NCI-H526 treated with DMSO at 0.1 percent for 48 hours (cell line): Measurements from ENCODE around the gene MAP2K3.

ENCODE experiments used
- DNase-seq: peaks from one replicate; lab custom pipeline; 2025; lab: John Stamatoyannopoulos, UW

The MAP2K3 gene

DNA sequence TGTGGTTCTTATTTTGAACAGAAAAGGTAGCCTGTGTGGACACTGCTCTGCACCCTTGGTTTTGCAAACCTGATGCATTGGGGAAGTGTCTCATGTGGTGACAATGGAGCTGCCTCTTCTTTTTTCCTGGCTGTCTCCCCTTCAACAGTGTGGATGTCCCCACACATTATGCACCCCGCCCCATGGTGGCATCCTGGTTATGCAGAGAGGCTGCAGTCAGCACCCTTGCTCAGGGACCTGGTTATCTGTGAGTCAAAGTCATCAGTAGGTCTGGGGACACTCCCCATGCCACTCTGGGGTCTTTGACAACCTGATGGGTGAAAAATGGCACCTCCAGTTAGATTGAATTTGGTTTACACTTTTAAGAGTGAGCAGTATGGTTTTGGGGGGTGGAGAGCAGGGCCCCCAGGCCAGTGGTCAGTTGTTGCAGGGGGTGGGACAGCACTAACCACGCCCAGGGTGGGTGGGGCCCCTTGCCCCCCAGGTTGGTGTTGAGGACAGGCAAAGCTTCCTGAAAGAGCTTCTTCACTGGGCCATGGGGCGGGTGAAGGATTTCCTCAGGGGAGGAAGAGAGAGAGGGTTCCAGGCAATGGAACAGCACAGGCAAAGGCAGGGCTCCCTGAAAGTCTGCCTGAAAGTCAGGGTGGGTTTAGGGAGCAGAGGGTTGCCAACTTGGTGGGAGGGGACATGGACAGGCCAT is 67.0 kb downstream of the MAP2K3 start:
- DNase-seq: no peak

DNA sequence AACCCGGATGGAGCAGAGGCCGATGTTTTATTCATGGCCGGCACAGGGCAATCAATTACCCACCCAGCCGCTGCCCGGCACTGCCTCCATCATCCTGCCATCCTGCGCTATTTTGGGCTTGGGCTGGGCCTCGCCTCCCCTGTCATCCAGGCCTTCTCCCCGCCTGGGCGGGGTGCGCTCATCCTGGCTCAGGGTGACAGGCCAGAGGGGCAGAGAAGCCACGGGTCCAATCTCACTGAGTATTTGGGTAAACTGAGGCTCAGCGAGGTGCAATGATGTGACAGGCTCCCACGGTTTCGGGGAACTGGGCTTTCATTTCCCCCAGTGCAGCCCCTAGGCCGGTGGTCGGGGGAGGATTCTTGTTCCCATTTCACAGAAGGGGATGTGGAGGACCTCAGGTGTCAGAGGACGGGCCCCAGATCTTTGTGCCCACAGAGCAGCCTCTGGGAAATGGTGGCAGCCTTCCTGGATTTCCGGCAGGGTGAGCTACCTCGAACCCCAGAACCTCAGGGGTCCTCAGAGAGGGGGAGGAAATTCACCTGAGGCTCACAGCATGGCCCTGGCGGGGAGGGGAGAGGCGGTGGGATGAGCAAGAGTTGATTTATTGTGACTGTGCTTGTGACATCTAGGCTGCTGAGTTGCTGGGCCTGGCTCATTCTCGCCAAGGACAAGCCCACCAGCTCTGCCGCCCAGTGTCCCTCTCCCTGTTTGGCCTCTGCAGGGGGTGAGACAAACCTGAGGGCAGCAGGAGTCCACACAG is 67.9 kb downstream of the MAP2K3 start:
- no peak for DNase-seq

DNA sequence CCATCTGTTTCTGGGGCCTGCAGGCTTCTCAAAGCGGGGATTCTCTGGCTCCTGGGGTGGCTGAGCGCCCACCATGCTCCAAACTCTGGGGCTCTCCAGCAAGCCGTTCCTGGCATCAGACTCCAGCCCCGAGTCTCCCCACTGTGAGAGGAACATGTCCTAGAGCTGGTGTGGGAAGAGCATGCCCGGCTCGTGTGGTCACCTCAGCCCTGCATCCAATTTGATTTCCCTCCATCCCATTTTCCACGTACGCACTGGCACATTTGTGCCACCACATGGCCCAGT is 68.4 kb downstream of the MAP2K3 start:
- DNase-seq: no peak

DNA sequence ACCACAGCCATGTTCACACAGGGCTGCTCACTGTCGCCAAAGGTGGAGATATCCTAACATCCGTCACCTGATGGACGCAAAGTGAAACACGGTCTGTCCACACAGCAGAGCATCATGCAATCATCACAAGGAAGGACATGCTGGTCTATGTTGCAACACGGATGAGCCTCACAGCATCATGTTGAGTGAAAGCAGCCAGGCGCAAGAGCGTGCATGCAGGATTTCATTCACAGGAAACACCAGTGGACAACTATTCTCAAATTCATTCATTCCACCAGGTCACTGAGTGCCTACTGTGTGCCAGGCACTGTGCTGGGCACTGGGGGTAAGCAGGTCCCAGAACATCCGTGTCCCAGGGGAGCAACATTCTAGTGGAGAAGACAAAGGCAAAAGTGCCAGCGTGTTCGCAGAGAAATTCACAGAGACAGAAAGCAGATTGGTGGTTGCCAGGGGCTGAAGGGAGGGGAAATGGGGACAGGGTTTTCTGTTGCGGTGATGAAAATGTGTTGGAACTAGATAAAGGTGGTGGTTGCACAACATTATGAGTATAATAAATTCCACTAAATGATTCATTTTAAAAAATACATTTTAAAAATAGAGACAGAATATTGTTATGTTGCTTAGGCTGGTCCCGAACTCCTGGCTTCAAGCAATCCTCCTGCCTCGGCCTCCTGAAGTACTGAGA is 69.0 kb downstream of the MAP2K3 start:
- DNase-seq: no peak

DNA sequence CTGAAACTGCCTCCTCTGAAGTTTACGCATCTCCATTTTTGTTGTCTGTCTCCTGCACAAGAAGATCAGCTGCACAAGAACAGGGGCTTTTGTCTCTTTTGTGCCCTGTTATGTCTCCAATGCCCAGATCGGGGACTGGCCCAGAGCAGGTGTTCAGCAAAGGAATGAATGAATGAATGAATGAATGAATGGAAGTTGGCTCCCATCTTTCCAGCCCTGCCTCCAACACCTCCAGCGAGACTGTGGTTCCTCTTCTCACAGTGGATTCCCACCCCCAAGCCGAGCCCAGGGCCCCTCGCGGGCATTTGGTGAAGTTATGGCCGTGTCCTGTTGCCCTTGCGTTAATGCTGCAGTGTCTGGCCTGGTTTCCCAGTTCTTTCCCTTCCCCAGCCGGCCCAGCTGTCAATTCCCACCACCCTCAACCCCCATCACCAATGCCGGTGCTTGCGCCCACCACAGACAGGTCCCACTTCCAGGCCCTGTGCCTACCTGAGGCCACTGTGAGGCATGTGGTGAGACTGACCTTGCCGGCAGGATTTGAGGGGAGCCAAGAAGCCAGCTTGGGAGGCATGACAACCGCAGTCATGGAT is 70.4 kb downstream of the MAP2K3 start:
- no peak for DNase-seq

DNA sequence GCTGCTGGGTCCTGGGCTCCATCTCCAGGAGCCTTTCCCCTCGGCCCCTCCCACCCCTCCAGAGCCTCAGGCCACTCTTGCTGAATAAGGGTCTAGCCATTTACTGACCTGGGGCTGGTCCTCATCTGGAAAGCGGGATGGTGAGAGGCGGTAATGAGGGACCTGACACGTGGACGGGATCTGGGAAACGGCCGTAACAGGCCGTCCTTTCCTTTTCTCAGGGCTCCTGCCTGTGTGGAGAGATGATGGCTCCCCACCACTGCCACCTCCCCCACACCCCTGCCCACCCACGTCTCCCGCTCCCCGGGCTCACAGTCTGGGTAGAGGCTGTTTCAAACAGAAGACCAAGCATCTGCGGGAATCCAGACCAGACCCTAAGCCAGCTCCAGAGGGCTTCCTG is 71.1 kb downstream of the MAP2K3 start:
- no peak for DNase-seq

DNA sequence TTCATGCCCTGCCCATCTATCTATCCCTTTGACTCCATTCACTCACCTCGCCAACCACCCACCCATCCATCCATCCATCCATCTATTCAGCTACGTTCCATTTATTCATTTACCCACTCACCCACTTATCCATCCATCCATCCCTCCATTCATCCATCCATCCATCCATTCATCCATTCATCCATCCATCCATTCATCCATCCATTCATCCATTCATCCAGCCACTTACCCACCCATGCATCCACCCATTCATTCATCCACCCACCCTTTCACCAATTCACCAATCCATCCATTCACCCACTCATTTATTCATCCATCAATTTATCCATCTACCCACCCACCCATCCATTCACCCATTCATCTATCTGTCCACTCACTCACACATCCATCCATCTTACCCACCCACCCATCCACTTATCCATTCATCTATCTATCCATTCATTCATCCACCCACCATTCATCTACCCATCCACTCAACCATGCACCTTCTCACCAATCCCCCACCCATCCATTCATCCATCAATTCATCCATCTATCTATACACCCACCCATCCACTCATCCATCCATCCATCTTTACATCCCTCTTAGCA is 72.1 kb downstream of the MAP2K3 start:
- no peak for DNase-seq

DNA sequence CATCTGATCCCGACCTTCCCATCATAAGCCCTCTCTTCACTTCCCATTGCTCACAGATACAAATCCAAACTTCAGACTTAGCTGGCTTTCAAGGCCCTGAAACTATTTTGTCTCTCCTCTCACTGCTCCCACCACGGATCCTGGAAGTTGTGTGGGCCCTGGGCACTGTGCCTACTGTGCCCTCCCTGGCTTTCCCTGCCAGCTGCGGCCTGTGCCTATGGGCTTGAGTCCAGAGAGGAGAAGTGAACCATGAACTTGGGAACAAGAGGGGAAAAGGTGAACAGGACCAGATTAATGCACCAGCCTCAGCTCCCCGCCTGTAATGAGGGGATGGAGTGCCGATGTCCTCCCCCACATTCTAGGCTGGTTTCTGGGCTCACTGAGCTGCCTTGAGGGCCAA is 72.8 kb downstream of the MAP2K3 start:
- no peak for DNase-seq

DNA sequence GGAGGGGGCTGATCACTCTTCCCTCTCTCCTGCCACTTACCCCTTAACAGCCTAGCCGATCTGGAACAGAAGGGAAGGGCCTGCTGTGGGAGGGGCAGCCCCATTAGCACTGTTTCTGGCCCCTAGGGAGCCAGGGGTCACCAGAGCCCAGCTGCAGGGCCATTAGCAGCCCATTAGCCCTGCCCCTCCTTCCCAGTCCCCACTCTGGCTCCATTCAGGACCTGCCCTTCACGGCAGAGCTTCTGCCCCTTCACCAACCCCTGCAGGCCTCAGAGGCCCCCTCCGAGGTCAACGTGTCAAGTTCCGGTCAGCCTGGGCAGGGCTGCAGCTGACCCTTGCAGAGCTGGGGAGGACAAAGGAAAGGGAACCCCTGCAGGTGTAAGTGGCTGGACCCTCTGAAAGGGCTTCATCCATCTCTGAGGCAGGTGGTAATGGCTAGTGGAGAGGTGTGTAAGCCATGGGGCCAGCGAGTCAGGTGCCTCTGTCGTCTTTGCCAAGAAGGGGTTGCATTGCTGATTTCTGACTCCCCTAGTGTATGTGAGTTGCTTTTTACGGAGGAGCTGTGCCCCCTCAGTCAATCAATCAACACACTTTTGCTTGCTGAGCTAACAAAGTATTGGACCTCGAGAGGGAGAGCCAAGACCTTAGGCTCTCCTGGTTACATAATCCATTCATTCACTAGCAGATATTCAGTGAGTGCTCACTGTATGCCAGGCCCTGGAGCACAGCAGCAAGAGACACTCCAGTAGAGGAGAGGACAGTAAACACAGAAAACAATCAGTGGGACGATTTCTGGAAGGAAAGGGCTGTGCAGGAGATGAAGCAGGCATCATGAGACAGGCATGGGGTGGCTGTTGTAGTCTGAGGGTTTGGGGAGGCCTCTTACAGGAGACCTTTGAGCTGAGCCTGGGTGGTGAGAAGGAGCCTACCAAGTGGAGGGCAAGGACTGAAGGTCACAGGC is 73.5 kb downstream of the MAP2K3 start:
- DNase-seq: no peak

DNA sequence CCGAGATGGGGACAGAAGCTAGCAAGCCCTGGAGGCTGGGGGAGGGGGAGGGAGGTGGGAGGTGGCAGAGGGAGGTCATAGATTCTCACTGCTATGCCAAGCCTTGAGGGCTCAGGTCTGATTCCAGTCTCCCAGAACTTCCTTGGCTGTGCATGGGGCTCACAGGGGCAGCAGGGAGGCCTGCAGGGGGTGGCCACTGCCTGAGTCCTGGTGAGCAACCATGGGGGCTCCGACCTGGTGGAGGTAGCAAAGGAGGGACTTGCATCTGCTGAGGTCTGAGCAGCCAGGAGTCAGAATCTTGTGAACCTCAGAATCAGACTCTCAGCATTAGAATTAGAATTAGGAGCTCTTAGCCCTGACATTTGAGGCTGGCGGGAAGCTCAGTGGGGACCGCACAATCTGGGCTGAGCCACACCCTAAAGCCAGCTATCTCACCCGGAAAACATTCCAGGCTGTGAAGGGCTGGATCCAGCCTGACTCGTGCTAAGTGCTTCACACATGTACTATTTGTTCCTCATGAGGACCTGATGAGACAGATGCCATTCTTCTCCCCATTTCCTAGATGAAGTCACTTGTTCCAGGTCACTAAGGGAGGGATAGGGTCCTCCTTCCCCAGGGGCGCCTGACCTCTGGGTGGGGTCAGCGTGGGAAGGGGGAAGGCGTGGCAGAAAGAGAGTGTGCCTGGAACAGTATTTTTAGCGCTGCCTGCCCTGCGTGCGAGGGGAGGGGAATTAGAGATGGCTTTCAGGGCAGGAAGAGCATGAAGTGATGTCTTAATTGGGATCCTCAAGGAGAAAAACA is 74.4 kb downstream of the MAP2K3 start:
- no peak for DNase-seq

DNA sequence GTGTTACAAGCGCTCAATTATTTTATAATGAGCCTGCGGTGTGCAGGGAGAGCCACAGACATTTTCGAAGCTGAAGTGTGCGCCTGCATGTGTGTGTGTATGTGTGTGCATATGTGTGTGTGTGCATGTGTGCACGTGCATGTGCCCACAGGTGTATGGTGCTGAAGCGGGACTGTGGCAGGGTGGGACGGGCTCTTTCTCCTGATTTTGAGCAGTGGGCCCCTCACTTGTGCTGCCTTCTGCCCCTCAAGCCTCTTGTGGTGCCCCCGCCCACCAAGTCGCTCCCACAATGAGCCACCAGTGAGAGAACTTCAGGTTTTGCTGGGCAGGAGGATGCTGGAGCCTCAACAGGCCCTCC is 75.0 kb downstream of the MAP2K3 start:
- DNase-seq: no peak

DNA sequence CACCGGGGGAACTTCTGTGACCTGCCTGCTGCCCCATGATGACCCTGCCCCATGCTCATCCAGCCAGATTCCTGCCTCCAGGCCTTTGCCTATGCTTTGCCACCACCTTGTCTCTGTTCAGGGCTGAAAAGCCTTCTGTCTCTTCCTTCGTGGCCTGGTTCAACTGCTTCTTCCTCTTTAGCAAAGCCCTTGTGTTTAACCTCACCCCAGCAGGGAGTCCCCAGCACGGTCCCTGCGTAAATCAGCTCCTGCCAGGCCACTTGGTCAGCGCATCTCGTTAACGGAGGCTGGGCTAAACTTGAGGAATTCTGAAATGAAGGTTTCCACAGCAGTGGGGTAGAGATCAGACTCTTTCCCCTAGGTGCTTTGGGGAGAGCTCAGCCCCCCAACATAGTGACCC is 75.5 kb downstream of the MAP2K3 start:
- DNase-seq: no peak

DNA sequence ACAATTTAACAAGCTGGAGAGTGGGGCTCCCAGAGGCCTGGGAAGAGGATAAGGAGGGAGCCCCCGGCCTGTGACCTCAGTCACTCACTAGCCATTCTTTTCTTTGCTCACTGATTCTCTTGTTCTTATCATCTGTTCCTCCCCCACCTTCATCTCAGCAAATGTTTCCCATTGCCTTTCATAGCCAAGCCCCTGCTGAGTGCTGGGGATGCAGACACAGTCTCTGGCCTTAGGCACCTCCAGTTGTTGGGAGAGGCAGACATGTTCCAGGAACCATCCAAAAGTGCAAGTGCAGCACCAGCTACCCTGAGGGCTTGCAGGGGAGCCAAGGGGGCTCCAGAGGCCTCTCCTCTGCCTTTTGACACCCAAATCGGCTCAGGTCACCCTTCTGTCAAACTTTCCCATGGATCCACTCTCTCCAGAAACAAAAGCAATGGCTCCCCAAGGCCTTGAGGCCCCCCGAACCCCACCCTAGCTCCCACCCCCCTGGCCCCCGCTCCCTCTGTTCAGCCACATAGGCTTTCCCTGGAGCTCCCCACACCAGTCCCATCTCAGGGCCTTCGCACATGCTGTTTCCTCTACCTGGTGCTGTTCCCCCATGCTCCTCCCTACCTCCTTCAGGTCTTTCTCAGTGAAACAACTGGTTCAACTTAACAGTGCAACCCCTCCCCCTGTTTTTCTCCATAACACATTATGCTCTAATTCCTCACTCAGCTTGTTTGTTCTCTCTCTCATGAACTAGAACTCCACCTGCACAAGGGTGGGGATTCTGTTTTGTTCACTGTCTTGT is 76.7 kb downstream of the MAP2K3 start:
- no peak for DNase-seq

DNA sequence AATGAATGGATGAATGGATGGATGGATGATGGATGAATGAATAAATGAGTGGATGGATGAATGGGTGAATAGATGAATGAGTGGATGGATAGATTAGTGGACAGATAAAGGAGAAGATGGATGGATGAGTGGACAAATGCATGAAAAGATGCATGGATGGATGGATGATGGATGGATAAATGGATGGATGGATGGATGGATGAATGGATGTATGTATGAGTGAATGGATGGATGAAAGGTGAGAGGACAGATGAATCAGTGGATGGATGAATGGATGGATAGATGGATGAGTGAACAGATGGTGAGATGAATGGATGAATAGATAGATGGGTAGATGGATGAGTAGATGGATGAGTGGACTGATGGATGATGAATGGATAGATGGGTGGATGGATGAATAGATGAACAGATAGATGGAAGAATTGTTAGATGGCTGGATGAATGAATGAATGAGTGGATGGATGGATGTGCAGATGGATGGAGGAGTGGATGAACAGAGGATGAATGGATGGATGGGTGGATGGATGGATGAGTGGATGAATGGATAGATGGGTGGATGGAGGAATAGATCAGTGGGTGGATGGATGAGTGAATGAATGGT is 77.9 kb downstream of the MAP2K3 start:
- DNase-seq: no peak

DNA sequence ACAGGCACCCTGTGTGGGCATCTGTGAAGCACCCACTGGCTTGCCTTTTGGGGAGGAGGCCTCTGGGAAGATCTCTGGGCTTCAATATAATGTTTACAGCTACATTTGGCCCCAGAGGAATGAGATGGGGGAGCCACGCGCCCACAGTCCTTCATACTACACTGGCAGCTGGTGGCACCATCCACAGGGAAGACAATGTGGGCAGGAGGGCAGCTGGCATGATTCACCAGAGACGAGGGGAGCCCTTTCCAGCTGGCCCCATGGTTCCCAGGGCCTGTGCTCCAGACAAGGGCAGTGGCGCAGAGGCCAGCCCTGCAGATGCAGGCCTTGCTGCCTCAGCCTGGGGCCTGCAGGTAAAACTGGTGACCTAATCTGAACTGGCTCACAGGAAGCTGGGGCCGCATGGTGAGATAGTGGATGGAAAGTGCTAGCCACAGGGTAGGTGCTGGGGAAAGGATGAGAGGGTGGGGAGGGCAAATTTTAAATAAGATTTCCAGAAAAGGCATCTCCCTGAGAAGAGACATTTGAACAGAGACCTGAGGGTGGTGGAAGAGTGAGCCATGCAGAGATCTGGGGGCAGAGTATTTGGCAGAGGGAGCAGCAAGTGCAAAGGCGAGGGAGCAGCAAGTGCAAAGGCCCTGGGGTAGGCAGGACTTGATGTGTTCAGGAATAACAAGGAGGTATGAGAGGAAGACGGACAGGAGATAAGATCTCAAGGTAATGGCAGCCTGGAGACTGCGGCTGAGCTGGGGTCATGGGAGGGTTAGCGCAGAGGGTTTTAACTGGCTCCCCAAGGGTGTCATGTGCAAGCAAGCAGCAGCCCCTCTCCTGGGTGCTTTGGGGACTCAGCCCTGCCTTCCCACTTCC is 79.5 kb downstream of the MAP2K3 start:
- DNase-seq: no peak
